Right cardiac atrium (tissue), 5 donors: ENCODE results near the gene MYLK. TPM values are rescaled to one million over a fixed set of nuclear protein-coding genes. Genes with fewer than 3 reads are reported as not detected.

Experiments
- ATAC-seq, 2 donors: fragments of 200-7000 bp; cut with Tn5 transposase; one replicate each; pipeline versions ENCODE4 v1.8.0 to v1.9.1; 2020; ENCODE audit warnings: moderate library complexity in 2 of 2, mild to moderate bottlenecking in 1 of 2
- DNase-seq, 3 donors: peaks; one replicate each; pipeline ENCODE4 v3.0.0-alpha.2; 2020
- H3K27ac ChIP-seq: one replicate; pipeline ENCODE4 v1.5.1; 2013; ENCODE audit warnings: mild to moderate bottlenecking, low read length, control low read depth, moderate library complexity
- H3K27me3 ChIP-seq: one replicate; pipeline ENCODE4 v1.6.1; 2013; ENCODE audit not compliant: control insufficient read depth, insufficient read depth
- H3K4me1 ChIP-seq: one replicate; pipeline ENCODE4 v1.6.1; 2013; ENCODE audit warnings: low read length; ENCODE audit not compliant: control insufficient read depth, insufficient read depth
- H3K4me3 ChIP-seq: one replicate; pipeline ENCODE4 v1.5.1; 2013; ENCODE audit warnings: low read length, control low read depth
- H3K9me3 ChIP-seq: one replicate; pipeline ENCODE4 v1.6.1; 2013; ENCODE audit warnings: low read length; ENCODE audit not compliant: control insufficient read depth
- WGBS: extraction: QIAGEN DNeasy Blood & Tissue Kit; methylation state at CpG from one replicate; pipeline ENCODE4 v1.1.7; 2013; 5-methylcytosine and 5-hydroxymethylcytosine counted together
- intact Hi-C, 4 donors: fragments of 100-400 bp; cut with DNase I; formaldehyde crosslinking; loops; one replicate each; pipeline versions ENCODE4 v1.11.0 to v1.14.0; 2022 to 2023
- polyA plus RNA-seq: library from polyadenylated mRNA; stranded (reverse); fragments of 200-250 nt; gene quantifications from one replicate; pipeline ENCODE4 v1.2.3, GENCODE V29; 2013
- total RNA-seq, 4 donors: library from RNA; stranded (reverse); fragmentation: NEBNext Ultra II Directional; extraction: Animal tissue kit (Norgen Biotek cat#: 25700); gene quantifications; one replicate each; pipeline ENCODE4 v1.2.1, GENCODE V29; 2021
- donor health status: healthy with polysubstance abuse.
- donor health status: DM: no; HTN: yes; CAD: no.
- donor health status: DM: no; HTN: no; CAD: no.
- donor health status: DM: no; HTN: yes; CAD: no; lungs with severe emphysema.
- donor health status: DM: yes; HTN: yes; CAD: no.

Gene MYLK
- total and polyA plus RNA-seq, 5 donors: 27.3 to 645 (median 53.5) TPM

- Histone ChIP-seq H3K4me1 (peaks cover 19% of the 10 kb centered on the region), H3K9me3 (no peaks in the 10 kb centered on the region), H3K4me3 (no peak overlapping the region), H3K27me3 (no peaks in the 10 kb centered on the region), H3K27ac (peak overlapping the region; percentile 54)
- WGBS: 59% methylated on average over 6 of the region's 6 CpGs
- peak in 1 of 2 donors; percentile 46 for ATAC-seq
- DNase-seq: no peak
- intact Hi-C loops: no loop called here
Measured at GRCh38 chr3:123694366-123695087, 189.6 kb downstream of the MYLK start.

- Histone ChIP-seq H3K27ac (peak overlapping the region; percentile 60), H3K4me3 (no peak overlapping the region), H3K4me1 (peaks cover 19% of the 10 kb centered on the region), H3K27me3 (no peaks in the 10 kb centered on the region), H3K9me3 (no peaks in the 10 kb centered on the region)
- intact Hi-C loops: no loop called here
- WGBS: 70% methylated on average over 2 of the region's 2 CpGs
- no peak for DNase-seq
- no peak for ATAC-seq
Measured at GRCh38 chr3:123693584-123694190, 190.4 kb downstream of the MYLK start.

GRCh38 chr3:123692671-123693070, 191.5 kb downstream of the MYLK start:
- ATAC-seq (no peak), DNase-seq (no peak)
- Histone ChIP-seq H3K27me3 (no peaks in the 10 kb centered on the region), H3K27ac (no peak overlapping the region), H3K4me3 (no peak overlapping the region), H3K9me3 (no peaks in the 10 kb centered on the region), H3K4me1 (peaks cover 19% of the 10 kb centered on the region)
- intact Hi-C loops: no loop called here
- 87% methylated on average over 13 of the region's 13 CpGs for WGBS

GRCh38 chr3:123692041-123692440, 192.1 kb downstream of the MYLK start:
- 58% methylated on average over 9 of the region's 9 CpGs for WGBS
- Histone ChIP-seq H3K27ac (peak overlapping the region; percentile 40), H3K9me3 (no peaks in the 10 kb centered on the region), H3K4me1 (peaks cover 19% of the 10 kb centered on the region), H3K27me3 (no peaks in the 10 kb centered on the region), H3K4me3 (no peak overlapping the region)
- intact Hi-C loops: no loop called here
- DNase-seq: no peak
- peak in 1 of 2 donors; percentile 40 for ATAC-seq

- Histone ChIP-seq H3K4me3 (no peak overlapping the region), H3K9me3 (no peaks in the 10 kb centered on the region), H3K27me3 (no peaks in the 10 kb centered on the region), H3K27ac (no peak overlapping the region), H3K4me1 (peaks cover 8% of the 10 kb centered on the region)
- intact Hi-C loops: no loop called here
- DNase-seq: no peak
- ATAC-seq: no peak
- 88% methylated on average over 3 of the region's 3 CpGs for WGBS
Measured at GRCh38 chr3:123689831-123690230, 194.3 kb downstream of the MYLK start.

GRCh38 chr3:123688241-123688747, 195.8 kb downstream of the MYLK start:
- 90% methylated on average over 4 of the region's 4 CpGs for WGBS
- Histone ChIP-seq H3K9me3 (no peaks in the 10 kb centered on the region), H3K27me3 (no peaks in the 10 kb centered on the region), H3K27ac (no peak overlapping the region), H3K4me1 (no peaks in the 10 kb centered on the region), H3K4me3 (no peak overlapping the region)
- intact Hi-C loops: no loop called here
- no peak for ATAC-seq
- no peak for DNase-seq

- no peaks in the 10 kb centered on the region for H3K9me3 ChIP-seq
- no peaks in the 10 kb centered on the region for H3K27me3 ChIP-seq
- no peaks in the 10 kb centered on the region for H3K4me1 ChIP-seq
- no peak overlapping the region for H3K27ac ChIP-seq
- intact Hi-C loops: no loop called here
- ATAC-seq: no peak
- H3K4me3 ChIP-seq: no peak overlapping the region
- DNase-seq: no peak
Measured at GRCh38 chr3:123687286-123687685, 196.8 kb downstream of the MYLK start.

GRCh38 chr3:123686251-123686650, 197.9 kb downstream of the MYLK start:
- ATAC-seq (no peak), DNase-seq (no peak)
- no peaks in the 10 kb centered on the region for H3K4me1 ChIP-seq
- no peak overlapping the region for H3K27ac ChIP-seq
- 58% methylated on average over 4 of the region's 4 CpGs for WGBS
- no peaks in the 10 kb centered on the region for H3K9me3 ChIP-seq
- no peaks in the 10 kb centered on the region for H3K27me3 ChIP-seq
- H3K4me3 ChIP-seq: no peak overlapping the region
- intact Hi-C loops: no loop called here

- Histone ChIP-seq H3K27me3 (no peaks in the 10 kb centered on the region), H3K4me1 (no peaks in the 10 kb centered on the region), H3K4me3 (no peak overlapping the region), H3K9me3 (no peaks in the 10 kb centered on the region), H3K27ac (no peak overlapping the region)
- DNase-seq (no peak), ATAC-seq (no peak)
- 85% methylated on average over 9 of the region's 9 CpGs for WGBS
- intact Hi-C loops: no loop called here
Measured at GRCh38 chr3:123685780-123686179, 198.4 kb downstream of the MYLK start.

GRCh38 chr3:123684636-123685035, 199.5 kb downstream of the MYLK start:
- intact Hi-C loops: no loop called here
- Histone ChIP-seq H3K27ac (no peak overlapping the region), H3K4me1 (no peaks in the 10 kb centered on the region), H3K27me3 (no peaks in the 10 kb centered on the region), H3K9me3 (no peaks in the 10 kb centered on the region), H3K4me3 (no peak overlapping the region)
- DNase-seq (no peak), ATAC-seq (no peak)
- WGBS: 97% methylated on average over 7 of the region's 7 CpGs

- no peak overlapping the region for H3K27ac ChIP-seq
- intact Hi-C loops: no loop called here
Measured at GRCh38 chr3:123684209-123684608, 199.9 kb downstream of the MYLK start.

More at GRCh38 chr3:123684209-123684608, 199.9 kb downstream of the MYLK start:
- ATAC-seq (no peak), DNase-seq (no peak)
- no peak overlapping the region for H3K4me3 ChIP-seq
- 87% methylated on average over 4 of the region's 4 CpGs for WGBS
- no peaks in the 10 kb centered on the region for H3K27me3 ChIP-seq
- no peaks in the 10 kb centered on the region for H3K9me3 ChIP-seq
- H3K4me1 ChIP-seq: no peaks in the 10 kb centered on the region
